Neutrophil (primary cell): ENCODE measurements around the gene XK.

ENCODE experiments used
- H3K27ac ChIP-seq: fragments of 200-600 bp; sonication (generic); 2 replicates; pipeline ENCODE4 v1.5.1; 2016; ENCODE audit warnings: mild to moderate bottlenecking, moderate library complexity
- H3K27me3 ChIP-seq: fragments of 200-600 bp; sonication (generic); 2 replicates; pipeline ENCODE4 v1.6.0; 2016; ENCODE audit warnings: mild to moderate bottlenecking
- H3K36me3 ChIP-seq: fragments of 200-600 bp; sonication (generic); 2 replicates; pipeline ENCODE4 v1.5.1; 2017
- H3K4me1 ChIP-seq, 2 experiments: fragments of 200-600 bp in 1 of 2; sonication (generic) in 1 of 2; 1 replicate in 1 of 2; 2 replicates in 1 of 2; pipeline versions ENCODE4 v1.5.1 to v1.6.1; 2013 to 2016; ENCODE audit warnings: low read depth in 1 of 2, low read length in 1 of 2, mild to moderate bottlenecking in 1 of 2, moderate library complexity in 1 of 2; ENCODE audit not compliant: control insufficient read depth in 1 of 2, insufficient read depth in 1 of 2
- H3K4me3 ChIP-seq, 2 experiments: fragments of 200-600 bp in 1 of 2; sonication (generic) in 1 of 2; 1 replicate in 1 of 2; 2 replicates in 1 of 2; pipeline ENCODE4 v1.5.1; 2013 to 2016; ENCODE audit warnings: low read depth in 1 of 2, low read length in 1 of 2, mild to moderate bottlenecking in 1 of 2, moderate library complexity in 1 of 2
- H3K9me3 ChIP-seq: fragments of 200-600 bp; sonication (generic); 2 replicates; pipeline ENCODE4 v1.5.1; 2016
- TF ChIP-seq, protein P1 (sequence below): fragments of 200-600 bp; sonication (generic); IDR thresholded peaks from 2 replicates; pipeline ENCODE4 v1.5.1; 2016; ENCODE audit warnings: antibody characterized with exemption

Gene XK

DNA sequence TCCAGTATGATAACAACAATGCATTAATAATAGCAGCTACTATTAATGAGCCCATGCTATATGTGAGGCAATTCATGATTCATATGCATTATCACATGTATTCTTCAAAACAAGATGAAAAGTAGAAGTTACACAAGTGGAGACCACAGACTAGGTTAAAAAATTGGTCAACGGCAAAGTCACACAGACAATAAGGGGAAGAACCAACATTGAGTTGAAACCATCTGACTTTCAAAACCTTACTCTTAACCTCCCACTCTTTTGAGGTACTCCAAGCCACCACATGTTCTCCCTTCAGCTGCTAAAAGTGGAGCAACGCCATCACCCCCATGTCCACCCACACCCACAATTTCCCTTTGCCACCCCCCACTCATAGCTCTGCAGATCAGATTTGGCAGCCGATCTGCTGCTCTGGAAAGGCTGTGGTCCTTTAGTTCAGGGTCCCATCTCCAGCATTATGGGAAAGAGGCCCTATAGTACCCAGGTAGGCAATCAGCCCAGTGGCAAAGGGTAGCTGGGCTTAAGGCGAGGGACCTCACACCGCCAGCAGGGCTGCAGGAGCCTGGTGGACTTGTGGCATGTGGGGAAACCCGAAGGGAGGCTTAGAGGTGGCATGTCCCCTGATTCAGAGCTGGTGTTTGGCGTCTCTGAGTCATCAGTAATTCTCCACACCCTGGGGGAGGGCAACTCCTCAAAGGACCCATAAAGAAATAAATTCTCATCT lies 60.8 kb downstream of the XK start:
- H3K4me3 ChIP-seq, result peak overlapping the region; percentile 13 to 18
- H3K27me3 ChIP-seq, result no peaks in the 10 kb centered on the region
- H3K9me3 ChIP-seq, result no peaks in the 10 kb centered on the region
- TF ChIP-seq, protein P1, sequence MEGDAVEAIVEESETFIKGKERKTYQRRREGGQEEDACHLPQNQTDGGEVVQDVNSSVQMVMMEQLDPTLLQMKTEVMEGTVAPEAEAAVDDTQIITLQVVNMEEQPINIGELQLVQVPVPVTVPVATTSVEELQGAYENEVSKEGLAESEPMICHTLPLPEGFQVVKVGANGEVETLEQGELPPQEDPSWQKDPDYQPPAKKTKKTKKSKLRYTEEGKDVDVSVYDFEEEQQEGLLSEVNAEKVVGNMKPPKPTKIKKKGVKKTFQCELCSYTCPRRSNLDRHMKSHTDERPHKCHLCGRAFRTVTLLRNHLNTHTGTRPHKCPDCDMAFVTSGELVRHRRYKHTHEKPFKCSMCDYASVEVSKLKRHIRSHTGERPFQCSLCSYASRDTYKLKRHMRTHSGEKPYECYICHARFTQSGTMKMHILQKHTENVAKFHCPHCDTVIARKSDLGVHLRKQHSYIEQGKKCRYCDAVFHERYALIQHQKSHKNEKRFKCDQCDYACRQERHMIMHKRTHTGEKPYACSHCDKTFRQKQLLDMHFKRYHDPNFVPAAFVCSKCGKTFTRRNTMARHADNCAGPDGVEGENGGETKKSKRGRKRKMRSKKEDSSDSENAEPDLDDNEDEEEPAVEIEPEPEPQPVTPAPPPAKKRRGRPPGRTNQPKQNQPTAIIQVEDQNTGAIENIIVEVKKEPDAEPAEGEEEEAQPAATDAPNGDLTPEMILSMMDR, result no peak
- peak overlapping the region; percentile 93 for H3K27ac ChIP-seq
- peaks cover 29 to 30% of the 10 kb centered on the region in 2 experiments for H3K4me1 ChIP-seq
- H3K36me3 ChIP-seq, result no peaks in the 10 kb centered on the region

DNA sequence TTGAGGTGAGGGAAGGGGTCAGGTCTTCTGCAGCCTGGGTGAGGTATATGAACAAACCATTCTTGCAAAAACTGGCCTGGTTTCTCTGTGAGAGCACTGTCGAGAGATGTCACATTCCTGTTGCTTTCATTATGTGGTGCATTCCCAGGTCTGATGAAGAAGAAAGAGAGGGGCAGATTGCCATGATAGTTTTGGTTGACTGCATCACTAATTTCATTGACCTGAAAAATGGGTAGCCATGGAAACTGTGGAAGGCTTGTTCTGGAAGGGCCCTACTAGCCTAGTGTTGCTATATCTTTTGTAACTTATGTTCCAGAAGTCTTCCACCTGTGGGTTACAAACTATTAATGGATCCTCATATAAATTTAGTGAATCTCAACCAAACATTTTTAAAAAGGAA lies 61.4 kb downstream of the XK start:
- no peaks in the 10 kb centered on the region for H3K36me3 ChIP-seq
- TF ChIP-seq, protein P1, result no peak
- peaks cover 35 to 36% of the 10 kb centered on the region in 2 experiments for H3K4me1 ChIP-seq
- H3K27ac ChIP-seq, result peak overlapping the region; percentile 93
- peak overlapping the region; percentile 4 to 18 for H3K4me3 ChIP-seq
- H3K27me3 ChIP-seq, result no peaks in the 10 kb centered on the region
- no peaks in the 10 kb centered on the region for H3K9me3 ChIP-seq

DNA sequence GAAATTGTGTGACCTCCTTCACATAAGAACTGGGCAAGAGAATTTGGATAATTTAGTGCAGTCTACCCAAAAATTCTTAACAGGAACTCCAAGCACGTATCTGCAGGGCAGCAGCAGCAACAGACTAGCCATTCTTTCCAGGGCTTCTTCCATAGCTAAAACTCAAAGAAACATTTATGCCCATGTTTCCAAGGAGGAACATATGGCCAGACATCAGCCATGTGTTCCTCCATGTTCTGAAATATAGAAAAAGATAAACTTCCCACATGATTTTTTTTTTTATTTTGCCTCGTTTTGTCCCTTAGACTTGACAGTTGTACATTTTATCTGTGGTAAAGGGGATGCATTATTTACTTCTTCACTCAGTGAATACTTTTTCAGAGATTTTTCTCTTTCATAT lies 66.7 kb downstream of the XK start:
- no peaks in the 10 kb centered on the region for H3K36me3 ChIP-seq
- no peak overlapping the region for H3K4me3 ChIP-seq
- TF ChIP-seq, protein P1, result no peak
- no peaks in the 10 kb centered on the region for H3K27me3 ChIP-seq
- no peaks in the 10 kb centered on the region for H3K9me3 ChIP-seq
- peak overlapping the region; percentile 94 for H3K27ac ChIP-seq
- peaks cover 67 to 68% of the 10 kb centered on the region in 2 experiments for H3K4me1 ChIP-seq

DNA sequence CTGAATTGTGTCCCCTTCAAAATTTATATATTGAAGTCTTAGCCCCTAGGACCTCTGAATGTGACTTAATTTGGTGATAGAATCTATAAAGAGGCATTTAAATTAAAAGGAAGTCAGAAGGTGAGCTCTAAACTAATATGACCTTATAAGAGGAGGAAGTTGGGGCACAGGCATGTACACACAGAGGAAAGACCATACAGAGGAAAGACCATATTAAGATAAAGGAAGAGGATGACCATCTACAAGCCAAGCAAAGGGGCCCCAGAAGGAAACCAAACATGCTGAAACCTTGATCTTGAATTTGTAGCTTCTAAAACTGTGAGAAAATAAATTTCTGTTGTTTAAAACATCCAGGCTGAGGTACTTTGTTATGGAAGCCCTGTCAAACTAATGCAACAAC lies 67.3 kb downstream of the XK start:
- Histone ChIP-seq H3K4me3 (peak overlapping the region in 1 of 2 experiments; percentile 34), H3K4me1 (peaks cover 67% of the 10 kb centered on the region in 2 experiments), H3K27ac (peak overlapping the region; percentile 94), H3K9me3 (no peaks in the 10 kb centered on the region), H3K27me3 (no peaks in the 10 kb centered on the region), H3K36me3 (no peaks in the 10 kb centered on the region)
- TF ChIP-seq, protein P1, result no peak

DNA sequence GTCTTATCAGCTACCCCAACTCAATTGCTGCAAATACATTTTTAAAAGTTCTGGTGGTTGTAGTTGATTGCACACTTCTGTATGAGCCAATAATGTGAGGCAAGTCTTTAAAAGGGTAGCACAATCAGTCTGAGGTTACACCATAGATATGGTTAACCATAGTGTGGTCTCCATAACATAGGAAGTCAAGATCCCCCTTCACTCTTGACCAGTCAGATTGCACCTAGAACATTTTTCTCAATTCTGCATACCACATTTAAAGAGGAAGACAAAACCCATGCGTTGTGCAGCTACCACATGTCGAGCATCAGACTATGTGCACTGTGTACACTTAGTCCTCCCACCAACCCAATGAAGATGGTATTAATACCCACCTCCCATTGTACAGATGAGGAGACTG lies 67.8 kb downstream of the XK start:
- Histone ChIP-seq H3K4me1 (peaks cover 67 to 69% of the 10 kb centered on the region in 2 experiments), H3K27me3 (no peaks in the 10 kb centered on the region), H3K4me3 (peak overlapping the region; percentile 18 to 34), H3K9me3 (no peaks in the 10 kb centered on the region), H3K27ac (peak overlapping the region; percentile 94), H3K36me3 (no peaks in the 10 kb centered on the region)
- TF ChIP-seq, protein P1, result no peak
